ENCODE data around the gene RBM20.

The RBM20 gene

GRCh38 chr10:110636932-110637557 lies 7.1 kb upstream of the RBM20 start:
- peak; percentile 57; the same call in 1 of the 2 replicates for TF ChIP-seq GATA2 (IDR thresholded peaks at IDR 0.05; ENCODE audit: low read depth, low read length)
- no peak for TF ChIP-seq GATA3 (IDR thresholded peaks at IDR 0.05; ENCODE audit: low read depth, low read length)

DNA sequence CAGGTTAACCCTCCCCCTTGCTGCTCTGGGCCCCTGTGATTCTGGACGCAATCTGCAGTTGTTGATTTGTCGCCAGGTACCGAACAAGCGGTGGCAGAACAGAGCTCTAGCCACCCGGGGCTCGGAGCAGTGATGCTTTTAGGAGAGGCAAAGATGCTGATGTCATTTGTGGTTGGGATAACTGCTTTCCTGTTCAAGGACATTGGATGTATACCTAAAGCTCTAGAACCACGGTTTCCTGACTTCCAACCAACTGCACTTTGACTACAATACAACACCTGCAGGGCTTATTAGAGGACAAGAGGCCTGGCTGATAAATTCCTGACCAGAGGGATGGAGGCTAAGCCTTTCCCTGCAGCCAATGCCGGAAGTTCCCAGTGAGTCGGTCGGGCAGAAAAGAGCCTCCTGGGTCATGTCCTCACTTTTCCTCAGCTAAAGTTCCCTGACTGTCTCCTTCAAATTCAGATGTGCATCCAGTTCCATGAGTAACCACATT lies 6.5 kb upstream of the RBM20 start:
- TF ChIP-seq GATA2 (IDR thresholded peaks at IDR 0.05; ENCODE audit: low read depth, low read length) (no peak), GATA3 (IDR thresholded peaks at IDR 0.05; ENCODE audit: low read depth, low read length) (no peak)

GRCh38 chr10:110638319-110638718 lies 5.8 kb upstream of the RBM20 start:
- no peak for TF ChIP-seq GATA2 (IDR thresholded peaks at IDR 0.05; ENCODE audit: low read depth, low read length)
- no peak for TF ChIP-seq GATA3 (IDR thresholded peaks at IDR 0.05; ENCODE audit: low read depth, low read length)

- no peak for TF ChIP-seq GATA3 (IDR thresholded peaks at IDR 0.05; ENCODE audit: low read depth, low read length)
- no peak for TF ChIP-seq GATA2 (IDR thresholded peaks at IDR 0.05; ENCODE audit: low read depth, low read length)
These were observed 2.9 kb upstream of the RBM20 start for GRCh38 chr10:110641256-110641655.

DNA sequence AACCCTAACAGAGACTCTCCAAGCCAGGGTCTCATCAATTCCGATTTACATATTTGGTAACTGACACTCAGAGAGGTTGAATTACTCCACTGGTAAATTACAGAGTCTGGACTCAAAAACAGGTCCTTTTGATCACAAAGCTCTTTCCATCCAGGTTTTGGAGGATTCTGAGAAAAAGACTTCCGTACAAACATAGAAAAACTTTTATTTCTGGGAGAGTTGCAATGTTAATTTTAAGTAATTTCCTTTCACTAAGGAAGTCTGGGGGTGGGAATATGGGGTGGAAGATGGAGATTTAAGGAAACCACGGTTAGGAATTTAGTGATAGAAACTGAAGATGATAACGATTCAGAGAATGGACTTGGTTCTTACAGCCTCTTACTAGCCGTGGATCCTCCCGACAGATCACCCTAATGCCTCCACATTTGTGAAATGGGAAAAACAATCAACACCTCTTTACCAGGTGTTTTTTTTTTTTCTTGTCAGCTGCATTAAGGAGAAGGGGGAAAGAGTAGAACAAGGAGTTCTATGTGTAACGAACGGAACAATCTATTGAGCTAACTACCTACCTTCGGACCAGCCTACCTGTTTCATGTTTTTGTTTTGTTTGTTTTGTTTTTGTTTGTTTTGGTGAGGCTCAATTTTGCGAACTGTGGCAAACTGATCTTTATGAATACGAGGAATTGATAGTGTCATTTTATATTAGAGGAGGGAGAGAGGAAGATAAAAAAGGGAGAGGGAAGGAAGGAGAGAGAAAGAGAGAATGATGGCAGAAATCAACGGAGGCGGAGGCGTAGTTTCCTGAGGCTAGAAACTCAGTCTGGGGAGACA lies 1.7 kb upstream of the RBM20 start:
- TF ChIP-seq GATA2 (IDR thresholded peaks at IDR 0.05; ENCODE audit: low read depth, low read length), result no peak

GRCh38 chr10:110643035-110643652 lies 992 bp upstream of the RBM20 start:
- TF ChIP-seq GATA3 (IDR thresholded peaks at IDR 0.05; ENCODE audit: low read depth, low read length) (no peak), GATA2 (IDR thresholded peaks at IDR 0.05; ENCODE audit: low read depth, low read length) (no peak)

GRCh38 chr10:110644598-110645462 lies 694 bp downstream of the RBM20 start:
- TF ChIP-seq GATA3 (IDR thresholded peaks at IDR 0.05; ENCODE audit: low read depth, low read length), result no peak
- no peak for TF ChIP-seq GATA2 (IDR thresholded peaks at IDR 0.05; ENCODE audit: low read depth, low read length)

DNA sequence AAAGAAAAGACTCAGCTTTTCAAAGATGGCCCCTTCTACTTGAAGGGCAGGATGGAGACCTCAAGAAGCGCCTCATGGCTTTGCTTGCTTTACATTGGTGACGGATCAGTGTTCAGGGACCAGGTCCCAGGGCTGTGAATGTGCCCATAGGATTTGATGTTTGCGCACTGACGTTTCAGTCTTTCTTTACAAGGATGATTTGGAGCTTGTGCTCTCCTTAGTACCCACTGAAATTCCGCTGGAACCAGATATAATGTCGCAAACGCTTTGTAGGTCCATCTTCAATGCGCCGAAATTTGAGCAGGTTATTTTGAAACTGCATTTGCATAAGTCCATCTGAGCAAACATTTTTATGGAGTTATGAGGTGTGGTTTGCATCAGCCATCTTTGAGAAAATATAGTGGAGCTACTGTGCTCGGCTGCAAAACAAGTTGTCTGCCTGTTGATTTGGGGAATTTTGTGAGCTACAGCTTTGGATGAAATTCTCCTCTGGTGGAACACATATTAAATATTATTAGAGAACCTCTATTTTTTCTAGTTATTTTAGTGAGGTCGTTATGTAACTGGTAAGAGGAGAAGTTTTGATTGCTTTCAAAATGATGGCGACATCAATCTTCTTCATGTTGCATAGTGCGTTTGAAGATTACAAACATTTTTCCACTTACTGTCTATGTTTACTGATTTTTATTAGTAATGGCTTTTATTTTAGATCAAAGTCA lies 2.4 kb downstream of the RBM20 start:
- TF ChIP-seq GATA2 (IDR thresholded peaks at IDR 0.05; ENCODE audit: low read depth, low read length), result no peak

- TF ChIP-seq GATA3 (IDR thresholded peaks at IDR 0.05; ENCODE audit: low read depth, low read length), result no peak
- TF ChIP-seq GATA2 (IDR thresholded peaks at IDR 0.05; ENCODE audit: low read depth, low read length), result no peak
These were observed 2.9 kb downstream of the RBM20 start for GRCh38 chr10:110647136-110647430.

- TF ChIP-seq GATA3 (IDR thresholded peaks at IDR 0.05; ENCODE audit: low read depth, low read length) (no peak), GATA2 (IDR thresholded peaks at IDR 0.05; ENCODE audit: low read depth, low read length) (no peak)
These were observed 4.7 kb downstream of the RBM20 start for GRCh38 chr10:110648692-110649346.

- no peak for TF ChIP-seq GATA2 (IDR thresholded peaks at IDR 0.05; ENCODE audit: low read depth, low read length)
- no peak for TF ChIP-seq GATA3 (IDR thresholded peaks at IDR 0.05; ENCODE audit: low read depth, low read length)
These were observed 5.5 kb downstream of the RBM20 start for GRCh38 chr10:110649347-110650264.

- TF ChIP-seq GATA3 (IDR thresholded peaks at IDR 0.05; ENCODE audit: low read depth, low read length) (no peak), GATA2 (IDR thresholded peaks at IDR 0.05; ENCODE audit: low read depth, low read length) (no peak)
These were observed 6.1 kb downstream of the RBM20 start for GRCh38 chr10:110650265-110650668.
